Coronary artery (tissue), 2 donors: ENCODE measurements around the gene ZCCHC7.

Experiments
- DNase-seq: peaks from one replicate; pipeline ENCODE4 v3.0.0-alpha.2; 2017; ENCODE audit warnings: low spot score
- H3K27ac ChIP-seq, 2 donors: fragments of 200-600 bp; sonication (generic); one replicate each; pipeline ENCODE4 v1.5.1; 2016 to 2019
- H3K4me3 ChIP-seq: fragments of 200-600 bp; sonication (generic); 2 replicates; pipeline ENCODE4 v1.5.1; 2016; ENCODE audit warnings: mild to moderate bottlenecking, moderate library complexity
- CTCF ChIP-seq: fragments of 200-600 bp; sonication (generic); IDR thresholded peaks from one replicate; pipeline ENCODE4 v1.5.1; 2019; ENCODE audit warnings: antibody characterized with exemption

ZCCHC7 gene

GRCh38 chr9:37311938-37312708 is 191.7 kb downstream of the ZCCHC7 start:
- no peak for TF ChIP-seq CTCF
- no peak for DNase-seq
- H3K27ac ChIP-seq = no peak overlapping the region
- H3K4me3 ChIP-seq = no peak overlapping the region

- Histone ChIP-seq H3K27ac (no peak overlapping the region), H3K4me3 (no peak overlapping the region)
- no peak for DNase-seq
- TF ChIP-seq CTCF = no peak
Measured at GRCh38 chr9:37324261-37324683, 203.9 kb downstream of the ZCCHC7 start.

DNA sequence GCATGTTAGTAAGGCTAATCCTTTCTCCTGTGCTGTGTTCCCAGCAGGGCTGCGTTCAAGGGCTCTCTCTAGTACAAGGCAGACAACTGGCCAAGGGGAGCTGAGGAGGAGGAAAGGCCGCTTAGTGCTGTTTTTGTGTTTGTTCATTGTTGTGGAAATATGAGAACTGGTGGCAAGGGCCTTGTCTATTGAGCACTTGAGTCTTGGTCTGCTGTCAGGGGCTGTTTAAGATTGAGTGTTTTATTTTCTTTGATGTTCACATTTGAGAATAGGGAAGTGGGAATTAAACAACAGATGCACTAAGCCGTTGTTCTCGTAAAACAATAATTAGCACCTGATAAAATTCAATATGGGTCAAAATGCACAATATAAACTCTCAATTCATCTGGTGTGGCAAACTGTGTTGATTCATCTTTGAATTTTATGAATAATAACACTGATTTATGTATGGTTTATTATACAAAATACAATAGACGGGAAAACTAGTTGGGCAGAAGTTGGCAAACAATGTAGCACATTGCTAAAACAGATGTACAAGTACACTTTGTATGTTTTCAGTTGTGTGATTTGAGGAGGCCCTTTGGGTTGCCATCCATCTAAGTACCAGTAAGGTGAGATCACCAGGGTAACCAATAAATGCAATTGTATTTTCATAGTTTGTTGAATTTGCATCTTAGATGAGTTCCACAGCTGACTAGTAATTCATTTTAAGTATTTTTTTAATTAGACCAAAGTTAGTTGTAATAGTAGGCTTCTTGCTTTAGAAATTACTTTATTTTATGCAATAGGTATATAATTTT is 204.5 kb downstream of the ZCCHC7 start:
- Histone ChIP-seq H3K4me3 (no peak overlapping the region), H3K27ac (no peak overlapping the region)
- TF ChIP-seq CTCF = no peak
- DNase-seq = no peak

DNA sequence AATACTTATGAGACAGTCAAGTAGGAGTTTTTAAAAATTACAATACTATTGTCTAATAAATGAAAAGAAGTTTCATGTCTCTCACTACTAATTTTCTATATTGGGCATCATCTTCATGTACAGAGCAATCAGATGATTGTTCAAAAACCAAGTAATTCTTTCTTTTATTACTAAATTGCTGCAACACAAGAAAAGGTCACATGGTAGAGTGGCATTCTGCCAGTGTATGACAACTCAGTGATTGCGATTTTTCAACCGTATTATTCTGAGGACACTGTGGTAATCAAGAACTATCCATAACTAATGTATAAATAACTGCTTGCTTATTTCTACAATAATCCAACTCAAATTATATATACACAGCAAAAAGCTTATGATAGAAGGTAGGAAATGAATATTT is 205.4 kb downstream of the ZCCHC7 start:
- H3K27ac ChIP-seq = no peak overlapping the region
- TF ChIP-seq CTCF = no peak
- no peak overlapping the region for H3K4me3 ChIP-seq
- DNase-seq = no peak

DNA sequence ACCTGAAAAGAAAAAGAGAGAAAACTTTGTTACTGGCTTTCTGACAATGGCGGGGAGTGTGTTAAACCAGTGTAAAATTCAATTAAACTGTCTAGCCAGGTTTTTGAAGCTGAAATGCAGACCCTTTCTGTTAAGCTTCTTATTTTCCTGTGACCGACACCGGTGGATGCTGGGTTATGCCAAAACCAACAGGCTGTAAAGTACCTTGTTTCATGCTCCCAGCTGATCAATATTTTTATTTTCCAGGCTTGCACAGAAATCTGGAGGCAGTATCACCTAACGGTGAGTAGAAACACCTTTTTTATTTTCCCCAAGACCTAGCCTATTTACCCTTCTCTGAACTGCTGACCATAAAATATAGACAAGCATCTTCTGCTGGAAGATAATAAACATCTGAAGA is 207.2 kb downstream of the ZCCHC7 start:
- no peak overlapping the region for H3K4me3 ChIP-seq
- DNase-seq = no peak
- no peak for TF ChIP-seq CTCF

GRCh38 chr9:37328556-37329227 is 208.3 kb downstream of the ZCCHC7 start:
- no peak for DNase-seq
- Histone ChIP-seq H3K4me3 (no peak overlapping the region), H3K27ac (no peak overlapping the region)
- no peak for TF ChIP-seq CTCF

More for the DNA sequence above, 207.2 kb downstream of the ZCCHC7 start:
- H3K27ac ChIP-seq = no peak overlapping the region
